Cardiac muscle cell (in vitro differentiated cells and primary cell): ENCODE results near the gene SLC47A2. TPM values are rescaled to one million over a fixed set of nuclear protein-coding genes. Genes with fewer than 3 reads are reported as not detected.

ENCODE experiments used
- DNase-seq, 2 donors: peaks; one replicate each; pipeline versions ENCODE4 v3.0.0 to v3.0.0-alpha.2; 2010 to 2017; ENCODE audit warnings: low read depth in 1 of 2, low spot score in 1 of 2
- H3K27ac ChIP-seq: fragments of 200-600 bp; sonication (generic); 2 replicates; pipeline ENCODE4 v1.5.1; 2016
- H3K27me3 ChIP-seq: fragments of 200-600 bp; sonication (generic); 2 replicates; pipeline ENCODE4 v1.6.0; 2016; ENCODE audit warnings: control low read depth
- H3K36me3 ChIP-seq: fragments of 200-600 bp; sonication (generic); 2 replicates; pipeline ENCODE4 v1.5.1; 2016; ENCODE audit warnings: control low read depth
- H3K4me1 ChIP-seq: fragments of 200-600 bp; sonication (generic); 2 replicates; pipeline ENCODE4 v1.8.1; 2017; ENCODE audit warnings: low read depth, mild to moderate bottlenecking, mixed run types
- H3K4me3 ChIP-seq: fragments of 200-600 bp; sonication (generic); 2 replicates; pipeline ENCODE4 v1.5.1; 2016; ENCODE audit warnings: mild to moderate bottlenecking
- H3K9me3 ChIP-seq: fragments of 200-600 bp; sonication (generic); 2 replicates; pipeline ENCODE4 v1.5.1; 2017; ENCODE audit warnings: low read depth, mild to moderate bottlenecking, control low read depth
- CTCF ChIP-seq: IDR thresholded peaks from 2 replicates; pipeline ENCODE4 v1.5.1; 2012; ENCODE audit warnings: low read depth, mild to moderate bottlenecking, low read length
- polyA plus RNA-seq: library from polyadenylated mRNA; unstranded; fragments of >200 nt; fragmentation: Nextera tagmentation; extraction: Ambion mirVana; gene quantifications from 2 replicates; pipeline ENCODE4 v1.2.1, GENCODE V29; 2016
- total RNA-seq: library from RNA; depleted of rRNA; stranded (reverse); fragments of >200 nt; gene quantifications from 2 replicates; pipeline ENCODE4 v1.2.3, GENCODE V29; 2016

The SLC47A2 gene
- total and polyA plus RNA-seq, 2 experiments from 2014 or later: 0.27 to 0.37 TPM

- no peak overlapping the region for H3K27ac ChIP-seq
- no peak for DNase-seq
- no peaks in the 10 kb centered on the region for H3K9me3 ChIP-seq
- no peaks in the 10 kb centered on the region for H3K36me3 ChIP-seq
- no peaks in the 10 kb centered on the region for H3K4me1 ChIP-seq
- H3K4me3 ChIP-seq: no peak overlapping the region
- H3K27me3 ChIP-seq: no peaks in the 10 kb centered on the region
- TF ChIP-seq CTCF: no peak
These were observed 19.7 kb upstream of the SLC47A2 start for GRCh38 chr17:19736071-19736470.

GRCh38 chr17:19733953-19734526 is 17.7 kb upstream of the SLC47A2 start:
- Histone ChIP-seq H3K4me3 (no peak overlapping the region), H3K27ac (no peak overlapping the region), H3K27me3 (no peaks in the 10 kb centered on the region), H3K9me3 (no peaks in the 10 kb centered on the region), H3K4me1 (no peaks in the 10 kb centered on the region), H3K36me3 (no peaks in the 10 kb centered on the region)
- TF ChIP-seq CTCF: no peak
- no peak for DNase-seq

- H3K4me3 ChIP-seq: no peak overlapping the region
- no peaks in the 10 kb centered on the region for H3K27me3 ChIP-seq
- TF ChIP-seq CTCF: no peak
- H3K9me3 ChIP-seq: no peaks in the 10 kb centered on the region
- H3K27ac ChIP-seq: no peak overlapping the region
- DNase-seq: no peak
- H3K4me1 ChIP-seq: peaks cover 12% of the 10 kb centered on the region
- H3K36me3 ChIP-seq: no peaks in the 10 kb centered on the region
These were observed 15.2 kb upstream of the SLC47A2 start for GRCh38 chr17:19731626-19732025.

GRCh38 chr17:19730843-19731242 is 14.5 kb upstream of the SLC47A2 start:
- Histone ChIP-seq H3K27ac (no peak overlapping the region), H3K27me3 (no peaks in the 10 kb centered on the region), H3K36me3 (no peaks in the 10 kb centered on the region), H3K9me3 (no peaks in the 10 kb centered on the region), H3K4me1 (peaks cover 12% of the 10 kb centered on the region), H3K4me3 (no peak overlapping the region)
- TF ChIP-seq CTCF: no peak
- DNase-seq: no peak

- TF ChIP-seq CTCF: no peak
- no peaks in the 10 kb centered on the region for H3K27me3 ChIP-seq
- no peak overlapping the region for H3K4me3 ChIP-seq
- H3K4me1 ChIP-seq: peaks cover 12% of the 10 kb centered on the region
- DNase-seq: no peak
- no peak overlapping the region for H3K27ac ChIP-seq
- no peaks in the 10 kb centered on the region for H3K9me3 ChIP-seq
- H3K36me3 ChIP-seq: no peaks in the 10 kb centered on the region
These were observed 13.5 kb upstream of the SLC47A2 start for GRCh38 chr17:19729900-19730299.
